Spleen (tissue), 7 donors: Measurements from ENCODE around the gene ACTMAP.

Source experiments
- POLR2A ChIP-seq, 3 donors: fragments of 450-650 bp; IDR thresholded peaks; one replicate each; pipeline ENCODE4 v1.5.1; 2017; ENCODE audit warnings: antibody characterized with exemption in 3 of 3, mild to moderate bottlenecking in 1 of 3
- POLR2AphosphoS5 ChIP-seq, 3 donors: sonication (generic); formaldehyde crosslinking; IDR thresholded peaks; one replicate each; pipeline ENCODE4 v1.5.1; 2017; ENCODE audit warnings: antibody characterized with exemption in 3 of 3
- TF ChIP-seq, protein P1 (sequence below), 11 experiments: fragments of 200-600 bp in 7 of 11; fragments of 450-650 bp in 4 of 11; sonication (generic) in 4 of 11; IDR thresholded peaks in 8 of 11; conservative IDR thresholded peaks in 3 of 11; 1 replicate in 7 of 11; 2 replicates in 4 of 11; pipeline versions ENCODE4 v1.4.0 to v1.8.0; 2016 to 2021; ENCODE audit warnings: antibody characterized with exemption in 11 of 11, inconsistent platforms in 4 of 11, mild to moderate bottlenecking in 1 of 11
- donor health status: DM: no; HTN: no; CAD: no; lungs with moderate emphysema.
- donor health status: DM: no; HTN: no; CAD: no.
- donor health status: DM: no; HTN: no; CAD: no.

DNA sequence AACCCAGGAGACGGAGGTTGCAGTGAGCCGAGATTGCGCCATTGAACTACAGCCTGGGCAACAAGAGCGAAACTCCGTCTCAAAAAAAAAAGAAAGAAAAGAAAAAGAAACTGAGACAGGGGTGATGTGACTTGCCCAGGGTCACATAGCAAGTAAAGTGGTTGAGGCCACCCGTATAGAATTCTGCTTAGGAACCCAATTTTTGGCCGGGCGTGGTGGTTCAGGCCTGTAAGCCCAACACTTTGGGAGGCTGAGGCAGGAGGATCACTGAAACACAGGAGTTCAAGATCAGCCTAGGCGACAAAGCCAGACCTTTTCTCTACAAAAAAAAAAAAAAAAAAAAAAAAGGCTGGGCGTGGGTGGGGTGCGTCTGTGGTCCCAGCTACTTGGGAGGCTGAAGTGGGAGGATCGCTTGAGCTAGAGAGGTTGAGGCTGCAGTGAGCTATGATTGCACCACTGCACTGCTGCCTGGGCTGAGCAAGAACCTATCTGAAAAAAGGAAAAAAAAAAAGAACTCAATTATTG, 2.0 kb upstream of the ACTMAP start:
- TF ChIP-seq POLR2A (IDR thresholded peaks at IDR 0.05): no peak
- TF ChIP-seq, protein P1, sequence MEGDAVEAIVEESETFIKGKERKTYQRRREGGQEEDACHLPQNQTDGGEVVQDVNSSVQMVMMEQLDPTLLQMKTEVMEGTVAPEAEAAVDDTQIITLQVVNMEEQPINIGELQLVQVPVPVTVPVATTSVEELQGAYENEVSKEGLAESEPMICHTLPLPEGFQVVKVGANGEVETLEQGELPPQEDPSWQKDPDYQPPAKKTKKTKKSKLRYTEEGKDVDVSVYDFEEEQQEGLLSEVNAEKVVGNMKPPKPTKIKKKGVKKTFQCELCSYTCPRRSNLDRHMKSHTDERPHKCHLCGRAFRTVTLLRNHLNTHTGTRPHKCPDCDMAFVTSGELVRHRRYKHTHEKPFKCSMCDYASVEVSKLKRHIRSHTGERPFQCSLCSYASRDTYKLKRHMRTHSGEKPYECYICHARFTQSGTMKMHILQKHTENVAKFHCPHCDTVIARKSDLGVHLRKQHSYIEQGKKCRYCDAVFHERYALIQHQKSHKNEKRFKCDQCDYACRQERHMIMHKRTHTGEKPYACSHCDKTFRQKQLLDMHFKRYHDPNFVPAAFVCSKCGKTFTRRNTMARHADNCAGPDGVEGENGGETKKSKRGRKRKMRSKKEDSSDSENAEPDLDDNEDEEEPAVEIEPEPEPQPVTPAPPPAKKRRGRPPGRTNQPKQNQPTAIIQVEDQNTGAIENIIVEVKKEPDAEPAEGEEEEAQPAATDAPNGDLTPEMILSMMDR (IDR thresholded peaks at IDR 0.05 in 8 of 11, conservative IDR thresholded peaks at IDR 0.05 in 3 of 11): no peak
- TF ChIP-seq POLR2AphosphoS5 (IDR thresholded peaks at IDR 0.05): no peak
